Measurements from ENCODE around the gene CYP2E1.
"Not testable (repeated sequence)": the region's sequence is repeated elsewhere in the genome, so short reads cannot be mapped to it uniquely, and the experiment has no call there.

DNA sequence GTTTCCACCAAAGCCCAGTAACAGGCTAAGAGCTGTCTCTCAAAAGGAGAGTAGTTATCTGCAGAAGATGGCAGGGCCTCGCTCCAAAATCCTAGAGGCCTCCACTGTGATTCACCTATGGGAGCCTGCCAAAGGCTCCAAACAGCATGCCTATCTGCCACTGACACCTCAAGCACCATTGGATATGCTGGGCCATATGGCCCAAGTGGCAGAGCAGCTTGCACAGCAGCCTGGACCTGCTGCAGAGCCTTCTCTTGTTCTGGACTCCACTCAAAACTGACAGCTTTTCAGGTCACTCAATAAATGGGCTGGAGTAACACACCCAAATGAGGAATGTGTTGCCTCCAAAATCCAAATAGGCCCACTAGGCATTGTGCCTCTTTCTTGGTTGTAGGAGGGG lies 28.0 kb upstream of the CYP2E1 start:
- TF ChIP-seq POLR2A (IDR thresholded peaks at IDR 0.05; ENCODE audit: low read depth); POLR2AphosphoS5 (IDR thresholded peaks at IDR 0.05): not testable (repeated sequence)
- TF ChIP-seq, protein P1, sequence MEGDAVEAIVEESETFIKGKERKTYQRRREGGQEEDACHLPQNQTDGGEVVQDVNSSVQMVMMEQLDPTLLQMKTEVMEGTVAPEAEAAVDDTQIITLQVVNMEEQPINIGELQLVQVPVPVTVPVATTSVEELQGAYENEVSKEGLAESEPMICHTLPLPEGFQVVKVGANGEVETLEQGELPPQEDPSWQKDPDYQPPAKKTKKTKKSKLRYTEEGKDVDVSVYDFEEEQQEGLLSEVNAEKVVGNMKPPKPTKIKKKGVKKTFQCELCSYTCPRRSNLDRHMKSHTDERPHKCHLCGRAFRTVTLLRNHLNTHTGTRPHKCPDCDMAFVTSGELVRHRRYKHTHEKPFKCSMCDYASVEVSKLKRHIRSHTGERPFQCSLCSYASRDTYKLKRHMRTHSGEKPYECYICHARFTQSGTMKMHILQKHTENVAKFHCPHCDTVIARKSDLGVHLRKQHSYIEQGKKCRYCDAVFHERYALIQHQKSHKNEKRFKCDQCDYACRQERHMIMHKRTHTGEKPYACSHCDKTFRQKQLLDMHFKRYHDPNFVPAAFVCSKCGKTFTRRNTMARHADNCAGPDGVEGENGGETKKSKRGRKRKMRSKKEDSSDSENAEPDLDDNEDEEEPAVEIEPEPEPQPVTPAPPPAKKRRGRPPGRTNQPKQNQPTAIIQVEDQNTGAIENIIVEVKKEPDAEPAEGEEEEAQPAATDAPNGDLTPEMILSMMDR (IDR thresholded peaks at IDR 0.05), result not testable (repeated sequence)
